SK-N-SH (cell line): ENCODE results near the gene SLC22A23.

Experiments used
- GATA2 ChIP-seq: sonication (generic); formaldehyde crosslinking; IDR thresholded peaks from 2 replicates; pipeline ENCODE4 v1.5.0; 2020; ENCODE audit warnings: mild to moderate bottlenecking, missing genetic modification reagents
- MXI1 ChIP-seq: IDR thresholded peaks from 2 replicates; pipeline ENCODE4 v1.6.1; 2012; ENCODE audit warnings: mild to moderate bottlenecking, low read depth, low read length, improper control_type of control experiment
- NFIC ChIP-seq: IDR thresholded peaks from 2 replicates; pipeline ENCODE4 v1.4.0; 2012; ENCODE audit warnings: borderline replicate concordance
- RCOR1 ChIP-seq: fragments of 150-350 bp; IDR thresholded peaks from 2 replicates; pipeline ENCODE4 v1.6.1; 2017; ENCODE audit warnings: antibody characterized with exemption, low read length
- TAF1 ChIP-seq: IDR thresholded peaks from 2 replicates; pipeline ENCODE4 v1.6.1; 2012; ENCODE audit warnings: low read depth, mild to moderate bottlenecking, low read length, moderate library complexity, borderline replicate concordance
- TF ChIP-seq, protein P1 (sequence below): fragments of 200-600 bp; sonication (generic); IDR thresholded peaks from 2 replicates; pipeline ENCODE4 v1.6.1; 2017; ENCODE audit warnings: antibody characterized with exemption, mild to moderate bottlenecking, moderate library complexity
- TF ChIP-seq, protein P2 (sequence below): fragments of 150-350 bp; IDR thresholded peaks from 2 replicates; pipeline ENCODE4 v1.6.1; 2017; ENCODE audit warnings: antibody characterized with exemption, low read length, low read depth, borderline replicate concordance

DNA sequence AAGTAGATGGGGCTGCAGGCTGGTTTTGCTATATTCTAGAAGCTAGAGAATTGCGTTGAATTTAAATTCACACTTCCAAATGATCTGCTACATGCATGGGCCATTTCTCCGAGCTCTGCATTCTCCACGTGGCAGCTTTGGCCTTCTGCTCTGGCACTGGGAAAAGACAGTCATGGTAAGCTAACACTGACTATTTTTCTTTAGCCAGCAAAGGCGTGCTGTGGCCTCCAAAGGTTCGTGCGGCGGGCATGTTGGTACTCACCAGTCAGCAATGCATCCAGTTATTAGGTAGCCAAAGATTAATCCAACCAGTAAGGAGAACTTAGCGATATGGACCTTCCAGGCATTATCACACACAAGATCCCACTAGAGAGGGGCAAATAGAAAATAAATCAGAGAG is 41.4 kb downstream of the SLC22A23 start:
- TF ChIP-seq, protein P1, sequence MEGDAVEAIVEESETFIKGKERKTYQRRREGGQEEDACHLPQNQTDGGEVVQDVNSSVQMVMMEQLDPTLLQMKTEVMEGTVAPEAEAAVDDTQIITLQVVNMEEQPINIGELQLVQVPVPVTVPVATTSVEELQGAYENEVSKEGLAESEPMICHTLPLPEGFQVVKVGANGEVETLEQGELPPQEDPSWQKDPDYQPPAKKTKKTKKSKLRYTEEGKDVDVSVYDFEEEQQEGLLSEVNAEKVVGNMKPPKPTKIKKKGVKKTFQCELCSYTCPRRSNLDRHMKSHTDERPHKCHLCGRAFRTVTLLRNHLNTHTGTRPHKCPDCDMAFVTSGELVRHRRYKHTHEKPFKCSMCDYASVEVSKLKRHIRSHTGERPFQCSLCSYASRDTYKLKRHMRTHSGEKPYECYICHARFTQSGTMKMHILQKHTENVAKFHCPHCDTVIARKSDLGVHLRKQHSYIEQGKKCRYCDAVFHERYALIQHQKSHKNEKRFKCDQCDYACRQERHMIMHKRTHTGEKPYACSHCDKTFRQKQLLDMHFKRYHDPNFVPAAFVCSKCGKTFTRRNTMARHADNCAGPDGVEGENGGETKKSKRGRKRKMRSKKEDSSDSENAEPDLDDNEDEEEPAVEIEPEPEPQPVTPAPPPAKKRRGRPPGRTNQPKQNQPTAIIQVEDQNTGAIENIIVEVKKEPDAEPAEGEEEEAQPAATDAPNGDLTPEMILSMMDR: no peak
- TF ChIP-seq TAF1 (no peak), RCOR1 (no peak), NFIC (no peak), GATA2 (CRISPR knock-in tag) (no peak), MXI1 (no peak)
- TF ChIP-seq, protein P2, sequence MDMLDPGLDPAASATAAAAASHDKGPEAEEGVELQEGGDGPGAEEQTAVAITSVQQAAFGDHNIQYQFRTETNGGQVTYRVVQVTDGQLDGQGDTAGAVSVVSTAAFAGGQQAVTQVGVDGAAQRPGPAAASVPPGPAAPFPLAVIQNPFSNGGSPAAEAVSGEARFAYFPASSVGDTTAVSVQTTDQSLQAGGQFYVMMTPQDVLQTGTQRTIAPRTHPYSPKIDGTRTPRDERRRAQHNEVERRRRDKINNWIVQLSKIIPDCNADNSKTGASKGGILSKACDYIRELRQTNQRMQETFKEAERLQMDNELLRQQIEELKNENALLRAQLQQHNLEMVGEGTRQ: no peak
